Non-pigmented ciliary epithelial cell (primary cell): ENCODE measurements around the gene SPTAN1.
"Not testable (repeated sequence)": the region's sequence is repeated elsewhere in the genome, so short reads cannot be mapped to it uniquely, and the experiment has no call there.

Experiments
- DNase-seq: peaks from one replicate; pipeline ENCODE4 v3.0.0-alpha.2; 2010; ENCODE audit warnings: low read depth

Gene SPTAN1

GRCh38 chr9:128666481-128666941 lies 114.1 kb downstream of the SPTAN1 start:
- DNase-seq, result not testable (repeated sequence)

GRCh38 chr9:128669786-128670185 lies 117.4 kb downstream of the SPTAN1 start:
- DNase-seq, result no peak

GRCh38 chr9:128675382-128675781 lies 123.0 kb downstream of the SPTAN1 start:
- DNase-seq, result no peak

- no peak for DNase-seq
Observed at GRCh38 chr9:128677794-128678193, 125.4 kb downstream of the SPTAN1 start.
